HepG2 (cell line): Measurements from ENCODE around the gene RALB. TPM values are rescaled to one million over a fixed set of nuclear protein-coding genes. Genes with fewer than 3 reads are reported as not detected.

Experiments
- ATAC-seq: fragments of 200-7000 bp; cut with Tn5 transposase; 3 replicates; pipeline ENCODE4 v1.9.1; 2020; ENCODE audit warnings: mild to moderate bottlenecking, moderate library complexity
- BruUV-seq: library from RNA; stranded (reverse); fragments of 400-500 nt; replicated peaks from 2 replicates; lab custom pipeline; 2021; lab: Mats Ljungman, UMichigan
- CTCF ChIA-PET: fragments of 300-600 bp; formaldehyde crosslinking; extraction: SDS; loops from one replicate; lab custom pipeline; 2021; ENCODE audit warnings: low total read pairs, inconsistent platforms, low intra/inter-chr PET ratio; lab: Yijun Ruan, JAX
- POLR2A ChIA-PET: fragments of 350-600 bp; sonication (Branson Sonifier 250); formaldehyde crosslinking; loops from one replicate; lab custom pipeline; 2020; ENCODE audit warnings: antibody characterized with exemption, inconsistent platforms; lab: Yijun Ruan, JAX
- DNase-seq: peaks from one replicate; pipeline ENCODE4 v3.0.0-alpha.2; 2015; ENCODE audit warnings: low spot score
- FAIRE-seq: peaks from 3 replicates; lab custom pipeline; 2011; peaks lifted over from hg19 to GRCh38; lab: Jason Lieb, UNC
- H2AFZ ChIP-seq: one replicate; pipeline ENCODE4 v1.6.1; 2011; ENCODE audit warnings: low read length, inconsistent platforms
- H3K27ac ChIP-seq: fragments of 300-600 bp; 3 replicates; pipeline ENCODE4 v1.8.0; 2011; ENCODE audit warnings: mixed run types, mild to moderate bottlenecking, mixed read lengths, low read length, inconsistent platforms; ENCODE audit not compliant: insufficient read depth; ENCODE audit errors: extremely low read length
- H3K27me3 ChIP-seq, 2 experiments: fragments of 200-600 bp in 1 of 2; 2 replicates in 1 of 2; 3 replicates in 1 of 2; pipeline versions ENCODE4 v1.6.0 to v1.8.0; 2011; ENCODE audit warnings: low read length in 2 of 2, mild to moderate bottlenecking in 2 of 2, moderate library complexity in 2 of 2, inconsistent platforms in 1 of 2; ENCODE audit not compliant: insufficient read depth in 2 of 2, control insufficient read depth in 1 of 2
- H3K36me3 ChIP-seq, 2 experiments: fragments of 200-600 bp in 1 of 2; replicated peaks in 1 of 2; 2 replicates in 1 of 2; 3 replicates in 1 of 2; pipeline versions ENCODE4 v1.5.1 to v1.8.0; 2011; ENCODE audit warnings: low read length in 2 of 2, inconsistent platforms in 1 of 2; ENCODE audit not compliant: insufficient read depth in 2 of 2, control insufficient read depth in 1 of 2
- H3K4me1 ChIP-seq: 2 replicates; pipeline ENCODE4 v1.5.1; 2012; ENCODE audit warnings: low read length, inconsistent platforms; ENCODE audit not compliant: insufficient read depth
- H3K4me2 ChIP-seq: 2 replicates; pipeline ENCODE4 v1.6.0; 2011; ENCODE audit warnings: low read depth, low read length, inconsistent platforms
- H3K4me3 ChIP-seq, 3 experiments: fragments of 200-600 bp in 1 of 3; sonication (generic), shearing (Covaris generic) in 1 of 3; replicated peaks in 1 of 3; 2 replicates each; pipeline ENCODE4 v1.5.1; 2011 to 2016; ENCODE audit warnings: low read length in 3 of 3, inconsistent platforms in 2 of 3, low read depth in 2 of 3, mild to moderate bottlenecking in 2 of 3, control low read depth in 1 of 3, mixed read lengths in 1 of 3; ENCODE audit not compliant: insufficient read depth in 1 of 3
- H3K79me2 ChIP-seq: one replicate; pipeline ENCODE4 v1.6.1; 2011; ENCODE audit warnings: low read length, inconsistent platforms; ENCODE audit not compliant: insufficient read depth
- H3K9ac ChIP-seq: 2 replicates; pipeline ENCODE4 v1.6.0; 2011; ENCODE audit warnings: mild to moderate bottlenecking, low read depth, low read length, inconsistent platforms; ENCODE audit not compliant: insufficient read depth
- H3K9me3 ChIP-seq: 2 replicates; pipeline ENCODE4 v1.5.1; 2012; ENCODE audit warnings: mild to moderate bottlenecking, low read length
- H4K20me1 ChIP-seq: 2 replicates; pipeline ENCODE4 v1.6.0; 2011; ENCODE audit warnings: inconsistent platforms, mild to moderate bottlenecking, low read length, moderate library complexity; ENCODE audit not compliant: insufficient read depth
- ATF7-NPFF ChIP-seq: sonication (generic); formaldehyde crosslinking; IDR thresholded peaks from 2 replicates; pipeline ENCODE4 v1.8.1; 2023; ENCODE audit warnings: mild to moderate bottlenecking, low read depth, missing genetic modification reagents, moderate library complexity
- ETV6 ChIP-seq: sonication (generic); formaldehyde crosslinking; conservative IDR thresholded peaks from 2 replicates; pipeline ENCODE4 v1.4.0; 2020; ENCODE audit warnings: missing genetic modification reagents
- PCBP2 ChIP-seq: fragments of 200-400 bp; formaldehyde crosslinking; optimal IDR thresholded peaks from 2 replicates; pipeline ENCODE3; 2018; ENCODE audit warnings: low read length, low read depth; ENCODE audit not compliant: poor library complexity, severe bottlenecking
- SRF ChIP-seq: IDR thresholded peaks from 2 replicates; pipeline ENCODE4 v1.6.1; 2011; ENCODE audit warnings: mild to moderate bottlenecking, low read depth, low read length, moderate library complexity
- TCF12 ChIP-seq, 2 experiments: fragments of 450-650 bp in 1 of 2; sonication (generic) in 1 of 2; formaldehyde crosslinking in 1 of 2; IDR thresholded peaks; 2 replicates each; pipeline versions ENCODE4 v1.6.1 to v1.8.0; 2017 to 2022; ENCODE audit warnings: antibody characterized with exemption in 1 of 2, mild to moderate bottlenecking in 1 of 2, missing genetic modification reagents in 1 of 2, moderate library complexity in 1 of 2
- ZNF468 ChIP-seq: sonication (generic); formaldehyde crosslinking; IDR thresholded peaks from 2 replicates; pipeline ENCODE4 v1.8.0; 2022; ENCODE audit warnings: mild to moderate bottlenecking, moderate library complexity, missing genetic modification reagents
- ZNF720 ChIP-seq: sonication (generic); formaldehyde crosslinking; IDR thresholded peaks from 2 replicates; pipeline ENCODE4 v1.4.0; 2020; ENCODE audit warnings: missing genetic modification reagents
- ZNF841 ChIP-seq: sonication (generic); formaldehyde crosslinking; IDR thresholded peaks from 2 replicates; pipeline ENCODE4 v1.8.1; 2023; ENCODE audit warnings: missing genetic modification reagents, borderline replicate concordance
- WGBS: methylation state at CpG from one replicate; pipeline ENCODE4 v1.1.6; 2017; ENCODE audit warnings: low lambda C conversion rate; 5-methylcytosine and 5-hydroxymethylcytosine counted together
- in situ Hi-C: cut with HindIII; loops from 2 replicates; pipeline ENCODE4 v1.10.0; 2017; ENCODE audit warnings: low pct_unique_long_range_greater_than_20kb; ENCODE audit not compliant: extremely low pct_ligation_motif_present
- intact Hi-C: fragments of 100-400 bp; cut with micrococcal nuclease; formaldehyde crosslinking; loops from one replicate; pipeline ENCODE4 v1.10.0; 2022; ENCODE audit not compliant: unreplicated experiment
- polyA plus RNA-seq, 8 experiments: library from polyadenylated mRNA; depleted of rRNA in 3 of 8; stranded (reverse) in 7 of 8; unstranded in 1 of 8; fragments of >200 nt; fragmentation: Illumina TruSeq in 4 of 8; extraction: Trizol in 4 of 8; gene quantifications; 2 replicates each; pipeline versions ENCODE4 v1.2.1 to v1.2.3, GENCODE V29; 2011 to 2016; ENCODE audit warnings: low read depth in 4 of 8, missing spikeins in 1 of 8, mixed read lengths in 1 of 8; ENCODE audit not compliant: insufficient read depth in 1 of 8
- total RNA-seq, 5 experiments: library from RNA; depleted of rRNA; stranded (reverse); fragments of >200 nt; fragmentation: Illumina TruSeq; extraction: Trizol; gene quantifications; 2 replicates each; pipeline ENCODE4 v1.2.3, GENCODE V29; 2016; ENCODE audit warnings: low read depth in 1 of 5
- TF ChIP-seq, protein P1 (sequence below): sonication (generic); formaldehyde crosslinking; IDR thresholded peaks from 2 replicates; pipeline ENCODE4 v1.4.0; 2020; ENCODE audit warnings: missing genetic modification reagents
- TF ChIP-seq, protein P2 (sequence below): sonication (generic); formaldehyde crosslinking; IDR thresholded peaks from 2 replicates; pipeline ENCODE4 v1.5.1; 2020; ENCODE audit warnings: mild to moderate bottlenecking, missing genetic modification reagents, borderline replicate concordance
- TF ChIP-seq, protein P3 (sequence below): sonication (generic); formaldehyde crosslinking; IDR thresholded peaks from 2 replicates; pipeline ENCODE4 v1.5.0; 2020; ENCODE audit warnings: mild to moderate bottlenecking, missing genetic modification reagents
- TF ChIP-seq, protein P4 (sequence below): sonication (generic); formaldehyde crosslinking; IDR thresholded peaks from 2 replicates; pipeline ENCODE4 v1.4.0; 2020; ENCODE audit warnings: missing genetic modification reagents, borderline replicate concordance

Gene RALB
- total and polyA plus RNA-seq, 2 of the 13 experiments (the other 11 are each of a cell fraction or from before 2014, with no cell fraction given), result 37.8 to 43.2 TPM

DNA sequence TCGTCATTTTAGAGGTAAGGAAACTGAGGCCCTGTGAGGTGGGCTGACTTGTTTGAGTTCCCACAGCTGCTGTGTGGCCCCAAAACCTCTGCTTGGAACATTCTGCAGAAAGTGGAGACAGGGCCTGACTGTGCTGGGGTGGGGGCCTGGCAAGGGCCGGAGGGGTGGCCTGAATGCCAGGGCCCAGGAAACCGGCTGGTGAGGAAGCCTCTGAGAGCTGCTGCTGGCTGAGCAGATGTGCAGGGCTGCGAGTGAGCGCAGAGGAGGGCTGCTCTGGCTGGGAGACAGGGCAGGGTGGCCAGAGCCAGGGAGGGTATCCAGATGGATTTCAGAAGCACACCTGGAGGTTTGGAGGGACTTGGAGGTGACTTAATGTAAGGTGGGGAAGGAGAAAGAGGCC lies 63.4 kb downstream of the RALB start:
- Histone ChIP-seq H3K9ac (no peak overlapping the region), H3K36me3 (no peaks in the 10 kb centered on the region), H2AFZ (no peak overlapping the region), H3K9me3 (no peaks in the 10 kb centered on the region), H3K4me3 (no peak overlapping the region), H3K27ac (no peak overlapping the region), H3K27me3 (peaks cover 34 to 73% of the 10 kb centered on the region in 2 experiments; a peak in 4 of 5 replicates), H3K4me2 (no peak overlapping the region), H3K79me2 (no peaks in the 10 kb centered on the region), H3K4me1 (peaks cover 26% of the 10 kb centered on the region), H4K20me1 (no peaks in the 10 kb centered on the region)
- 54% methylated on average over 5 of the region's 5 CpGs for WGBS
- DNase-seq (no peak), ATAC-seq (no peak), FAIRE-seq (no peak)
- intact Hi-C loops (loop anchor here (10.0 kb wide), 1 partner anchor 359 kb away; no protein-coding TSS in a partner anchor), in situ Hi-C loops (loop anchor here (10.0 kb wide), 1 partner anchor 111 kb away; no protein-coding TSS in a partner anchor)
- ChIA-PET POLR2A (no interaction called here), CTCF (no interaction called here)
- TF ChIP-seq PCBP2 (no peak), TCF12 (IDR thresholded peaks at IDR 0.05) (no peak), TCF12 (CRISPR knock-in tag; IDR thresholded peaks at IDR 0.05) (no peak), ZNF720 (CRISPR knock-in tag) (no peak), ZNF468 (CRISPR knock-in tag) (no peak), SRF (no peak), ETV6 (CRISPR knock-in tag) (no peak), ATF7-NPFF (CRISPR knock-in tag) (no peak), ZNF841 (CRISPR knock-in tag) (no peak)
- TF ChIP-seq, protein P1, sequence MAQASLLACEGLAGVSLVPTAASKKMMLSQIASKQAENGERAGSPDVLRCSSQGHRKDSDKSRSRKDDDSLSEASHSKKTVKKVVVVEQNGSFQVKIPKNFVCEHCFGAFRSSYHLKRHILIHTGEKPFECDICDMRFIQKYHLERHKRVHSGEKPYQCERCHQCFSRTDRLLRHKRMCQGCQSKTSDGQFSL, result no peak
- TF ChIP-seq, protein P2, sequence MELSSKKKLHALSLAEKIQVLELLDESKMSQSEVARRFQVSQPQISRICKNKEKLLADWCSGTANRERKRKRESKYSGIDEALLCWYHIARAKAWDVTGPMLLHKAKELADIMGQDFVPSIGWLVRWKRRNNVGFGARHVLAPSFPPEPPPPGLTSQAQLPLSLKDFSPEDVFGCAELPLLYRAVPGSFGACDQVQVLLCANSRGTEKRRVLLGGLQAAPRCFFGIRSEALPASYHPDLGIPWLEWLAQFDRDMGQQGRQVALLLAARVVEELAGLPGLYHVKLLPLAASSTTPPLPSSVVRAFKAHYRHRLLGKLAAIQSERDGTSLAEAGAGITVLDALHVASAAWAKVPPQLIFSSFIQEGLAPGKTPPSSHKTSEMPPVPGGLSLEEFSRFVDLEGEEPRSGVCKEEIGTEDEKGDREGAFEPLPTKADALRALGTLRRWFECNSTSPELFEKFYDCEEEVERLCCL (CRISPR knock-in tag), result no peak
- TF ChIP-seq, protein P3, sequence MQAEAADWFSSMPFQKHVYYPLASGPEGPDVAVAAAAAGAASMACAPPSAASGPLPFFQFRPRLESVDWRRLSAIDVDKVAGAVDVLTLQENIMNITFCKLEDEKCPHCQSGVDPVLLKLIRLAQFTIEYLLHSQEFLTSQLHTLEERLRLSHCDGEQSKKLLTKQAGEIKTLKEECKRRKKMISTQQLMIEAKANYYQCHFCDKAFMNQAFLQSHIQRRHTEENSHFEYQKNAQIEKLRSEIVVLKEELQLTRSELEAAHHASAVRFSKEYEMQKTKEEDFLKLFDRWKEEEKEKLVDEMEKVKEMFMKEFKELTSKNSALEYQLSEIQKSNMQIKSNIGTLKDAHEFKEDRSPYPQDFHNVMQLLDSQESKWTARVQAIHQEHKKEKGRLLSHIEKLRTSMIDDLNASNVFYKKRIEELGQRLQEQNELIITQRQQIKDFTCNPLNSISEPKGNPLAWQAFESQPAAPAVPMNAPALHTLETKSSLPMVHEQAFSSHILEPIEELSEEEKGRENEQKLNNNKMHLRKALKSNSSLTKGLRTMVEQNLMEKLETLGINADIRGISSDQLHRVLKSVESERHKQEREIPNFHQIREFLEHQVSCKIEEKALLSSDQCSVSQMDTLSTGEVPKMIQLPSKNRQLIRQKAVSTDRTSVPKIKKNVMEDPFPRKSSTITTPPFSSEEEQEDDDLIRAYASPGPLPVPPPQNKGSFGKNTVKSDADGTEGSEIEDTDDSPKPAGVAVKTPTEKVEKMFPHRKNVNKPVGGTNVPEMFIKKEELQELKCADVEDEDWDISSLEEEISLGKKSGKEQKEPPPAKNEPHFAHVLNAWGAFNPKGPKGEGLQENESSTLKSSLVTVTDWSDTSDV, result no peak
- TF ChIP-seq, protein P4, sequence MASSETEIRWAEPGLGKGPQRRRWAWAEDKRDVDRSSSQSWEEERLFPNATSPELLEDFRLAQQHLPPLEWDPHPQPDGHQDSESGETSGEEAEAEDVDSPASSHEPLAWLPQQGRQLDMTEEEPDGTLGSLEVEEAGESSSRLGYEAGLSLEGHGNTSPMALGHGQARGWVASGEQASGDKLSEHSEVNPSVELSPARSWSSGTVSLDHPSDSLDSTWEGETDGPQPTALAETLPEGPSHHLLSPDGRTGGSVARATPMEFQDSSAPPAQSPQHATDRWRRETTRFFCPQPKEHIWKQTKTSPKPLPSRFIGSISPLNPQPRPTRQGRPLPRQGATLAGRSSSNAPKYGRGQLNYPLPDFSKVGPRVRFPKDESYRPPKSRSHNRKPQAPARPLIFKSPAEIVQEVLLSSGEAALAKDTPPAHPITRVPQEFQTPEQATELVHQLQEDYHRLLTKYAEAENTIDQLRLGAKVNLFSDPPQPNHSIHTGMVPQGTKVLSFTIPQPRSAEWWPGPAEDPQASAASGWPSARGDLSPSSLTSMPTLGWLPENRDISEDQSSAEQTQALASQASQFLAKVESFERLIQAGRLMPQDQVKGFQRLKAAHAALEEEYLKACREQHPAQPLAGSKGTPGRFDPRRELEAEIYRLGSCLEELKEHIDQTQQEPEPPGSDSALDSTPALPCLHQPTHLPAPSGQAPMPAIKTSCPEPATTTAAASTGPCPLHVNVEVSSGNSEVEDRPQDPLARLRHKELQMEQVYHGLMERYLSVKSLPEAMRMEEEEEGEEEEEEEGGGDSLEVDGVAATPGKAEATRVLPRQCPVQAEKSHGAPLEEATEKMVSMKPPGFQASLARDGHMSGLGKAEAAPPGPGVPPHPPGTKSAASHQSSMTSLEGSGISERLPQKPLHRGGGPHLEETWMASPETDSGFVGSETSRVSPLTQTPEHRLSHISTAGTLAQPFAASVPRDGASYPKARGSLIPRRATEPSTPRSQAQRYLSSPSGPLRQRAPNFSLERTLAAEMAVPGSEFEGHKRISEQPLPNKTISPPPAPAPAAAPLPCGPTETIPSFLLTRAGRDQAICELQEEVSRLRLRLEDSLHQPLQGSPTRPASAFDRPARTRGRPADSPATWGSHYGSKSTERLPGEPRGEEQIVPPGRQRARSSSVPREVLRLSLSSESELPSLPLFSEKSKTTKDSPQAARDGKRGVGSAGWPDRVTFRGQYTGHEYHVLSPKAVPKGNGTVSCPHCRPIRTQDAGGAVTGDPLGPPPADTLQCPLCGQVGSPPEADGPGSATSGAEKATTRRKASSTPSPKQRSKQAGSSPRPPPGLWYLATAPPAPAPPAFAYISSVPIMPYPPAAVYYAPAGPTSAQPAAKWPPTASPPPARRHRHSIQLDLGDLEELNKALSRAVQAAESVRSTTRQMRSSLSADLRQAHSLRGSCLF (CRISPR knock-in tag), result no peak
- no TSS peak for BruUV-seq
